Calu3 (cell line): Measurements from ENCODE around the gene COPB2. TPM values are rescaled to one million over a fixed set of nuclear protein-coding genes. Genes with fewer than 3 reads are reported as not detected.
"Not testable (repeated sequence)": the region's sequence is repeated elsewhere in the genome, so short reads cannot be mapped to it uniquely, and the experiment has no call there.

Experiments used
- BruUV-seq: library from RNA; stranded (reverse); fragments of 400-500 nt; replicated peaks from 2 replicates; lab custom pipeline; 2021; lab: Mats Ljungman, UMichigan
- CTCF ChIA-PET: fragments of 300-600 bp; sonication (Branson Sonifier 250); formaldehyde crosslinking; loops from one replicate; lab custom pipeline; 2022; ENCODE audit warnings: antibody characterized with exemption; lab: Charles Lee
- DNase-seq: peaks from one replicate; pipeline ENCODE4 v3.0.0; 2022
- H3K27ac Mint-ChIP-seq: one replicate; pipeline ENCODE4 v1.8.0; 2022; ENCODE audit warnings: mixed read lengths; ENCODE audit not compliant: unreplicated experiment
- H3K27me3 Mint-ChIP-seq: one replicate; pipeline ENCODE4 v1.8.0; 2022; ENCODE audit warnings: mixed read lengths; ENCODE audit not compliant: unreplicated experiment
- H3K36me3 Mint-ChIP-seq: one replicate; pipeline ENCODE4 v1.8.0; 2022; ENCODE audit warnings: mild to moderate bottlenecking, moderate library complexity, mixed read lengths; ENCODE audit not compliant: insufficient read depth, unreplicated experiment
- H3K4me1 Mint-ChIP-seq: one replicate; pipeline ENCODE4 v1.8.0; 2022; ENCODE audit warnings: mild to moderate bottlenecking, low read depth, mixed read lengths; ENCODE audit not compliant: unreplicated experiment
- H3K4me3 Mint-ChIP-seq: one replicate; pipeline ENCODE4 v1.8.0; 2022; ENCODE audit warnings: mild to moderate bottlenecking, low read depth, moderate library complexity, mixed read lengths; ENCODE audit not compliant: unreplicated experiment
- H3K9me3 Mint-ChIP-seq: one replicate; pipeline ENCODE4 v1.8.0; 2022; ENCODE audit warnings: low read depth, mixed read lengths; ENCODE audit not compliant: unreplicated experiment
- intact Hi-C: fragments of 100-400 bp; cut with micrococcal nuclease; formaldehyde crosslinking; loops from one replicate; pipeline ENCODE4 v1.10.0; 2022; ENCODE audit not compliant: unreplicated experiment
- total RNA-seq: library from RNA; stranded (reverse); gene quantifications from 2 replicates; pipeline ENCODE4 v1.2.3, GENCODE V29; 2022
- TF ChIP-seq, protein P1 (sequence below): fragments of 200-600 bp; IDR thresholded peaks from one replicate; pipeline ENCODE4 v1.8.0; 2022; ENCODE audit warnings: antibody characterized with exemption; ENCODE audit not compliant: unreplicated experiment

The COPB2 gene
- total RNA-seq, 1 experiment from 2014 or later = 223 TPM

DNA sequence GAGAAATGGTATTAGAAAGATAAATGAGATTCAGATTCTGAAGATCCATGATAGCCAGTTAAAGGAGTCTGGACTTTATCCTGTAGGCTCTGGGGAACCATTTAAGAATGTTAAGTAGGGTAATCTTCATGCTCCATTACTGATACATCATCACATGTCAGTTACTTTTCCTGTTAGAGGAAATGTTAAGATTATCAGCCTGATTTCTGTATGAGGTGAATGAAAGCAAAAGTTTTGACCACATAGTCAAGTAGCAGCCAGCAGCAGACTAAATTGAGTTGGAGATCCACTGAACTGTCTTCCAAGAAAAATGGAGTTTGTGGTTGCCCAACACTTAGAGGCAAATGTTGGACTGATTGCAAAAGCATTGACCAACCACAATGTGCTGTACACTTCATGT is 4.7 kb upstream of the COPB2 start:
- no peaks in the 10 kb centered on the region for H3K27me3 Mint-ChIP-seq
- intact Hi-C loops = loop anchor here (5.0 kb wide), 1 partner anchor 68 kb away; no protein-coding TSS in a partner anchor
- H3K4me3 Mint-ChIP-seq = no peak overlapping the region
- H3K36me3 Mint-ChIP-seq = peaks cover 18% of the 10 kb centered on the region
- no peak overlapping the region for H3K27ac Mint-ChIP-seq
- DNase-seq = no peak
- TF ChIP-seq, protein P1, sequence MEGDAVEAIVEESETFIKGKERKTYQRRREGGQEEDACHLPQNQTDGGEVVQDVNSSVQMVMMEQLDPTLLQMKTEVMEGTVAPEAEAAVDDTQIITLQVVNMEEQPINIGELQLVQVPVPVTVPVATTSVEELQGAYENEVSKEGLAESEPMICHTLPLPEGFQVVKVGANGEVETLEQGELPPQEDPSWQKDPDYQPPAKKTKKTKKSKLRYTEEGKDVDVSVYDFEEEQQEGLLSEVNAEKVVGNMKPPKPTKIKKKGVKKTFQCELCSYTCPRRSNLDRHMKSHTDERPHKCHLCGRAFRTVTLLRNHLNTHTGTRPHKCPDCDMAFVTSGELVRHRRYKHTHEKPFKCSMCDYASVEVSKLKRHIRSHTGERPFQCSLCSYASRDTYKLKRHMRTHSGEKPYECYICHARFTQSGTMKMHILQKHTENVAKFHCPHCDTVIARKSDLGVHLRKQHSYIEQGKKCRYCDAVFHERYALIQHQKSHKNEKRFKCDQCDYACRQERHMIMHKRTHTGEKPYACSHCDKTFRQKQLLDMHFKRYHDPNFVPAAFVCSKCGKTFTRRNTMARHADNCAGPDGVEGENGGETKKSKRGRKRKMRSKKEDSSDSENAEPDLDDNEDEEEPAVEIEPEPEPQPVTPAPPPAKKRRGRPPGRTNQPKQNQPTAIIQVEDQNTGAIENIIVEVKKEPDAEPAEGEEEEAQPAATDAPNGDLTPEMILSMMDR = no peak
- H3K9me3 Mint-ChIP-seq = no peaks in the 10 kb centered on the region
- no TSS peak for BruUV-seq
- CTCF ChIA-PET = no interaction called here
- H3K4me1 Mint-ChIP-seq = no peaks in the 10 kb centered on the region

DNA sequence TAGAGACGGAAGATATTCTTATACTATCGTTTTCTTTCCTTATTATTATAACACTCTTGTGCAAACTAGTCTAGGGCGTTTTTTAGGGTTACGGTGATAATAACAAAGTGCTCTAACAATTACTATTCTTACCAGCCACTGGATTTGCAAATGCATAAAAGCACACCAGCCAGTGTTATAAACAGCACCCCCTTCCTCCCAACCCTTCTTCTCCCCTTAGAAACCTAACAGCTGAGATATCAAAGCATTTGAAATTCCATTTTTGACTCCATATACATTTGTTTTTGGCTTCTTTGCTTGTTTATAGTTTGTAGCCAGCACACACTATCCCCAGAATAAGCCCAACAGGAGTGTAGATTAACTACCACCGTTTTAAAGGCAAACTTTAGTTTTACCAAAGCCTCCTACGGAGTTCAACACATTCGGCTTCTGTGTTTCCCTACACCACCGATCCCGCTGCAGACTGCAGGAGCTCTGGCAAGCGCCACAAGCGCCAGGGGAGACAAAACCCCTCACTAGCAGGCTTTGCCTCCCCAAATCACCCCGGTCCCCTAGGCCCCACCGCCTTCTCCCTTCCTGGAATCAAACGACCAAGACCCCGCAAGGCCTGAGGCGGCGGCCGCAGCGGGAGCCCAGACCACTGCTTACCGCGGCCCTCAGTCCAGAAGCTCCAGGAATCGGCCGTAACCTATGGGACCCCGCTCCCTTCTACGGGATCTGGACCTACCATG is 461 bp downstream of the COPB2 start:
- no peaks in the 10 kb centered on the region for H3K27me3 Mint-ChIP-seq
- intact Hi-C loops = no loop called here
- H3K27ac Mint-ChIP-seq = peak overlapping the region; percentile 97
- peaks cover 43% of the 10 kb centered on the region for H3K36me3 Mint-ChIP-seq
- DNase-seq = no peak
- peaks cover 24% of the 10 kb centered on the region for H3K4me1 Mint-ChIP-seq
- no peaks in the 10 kb centered on the region for H3K9me3 Mint-ChIP-seq
- H3K4me3 Mint-ChIP-seq = peak overlapping the region; percentile 84
- TSS peak; percentile 49 for BruUV-seq
- TF ChIP-seq, protein P1 = no peak
- CTCF ChIA-PET = interaction anchor here (0.7 to 1.6 kb wide), 6 partner anchors 22 to 565 kb away, joined by 3 to 10 read pairs (median 4); no protein-coding TSS in a partner anchor

DNA sequence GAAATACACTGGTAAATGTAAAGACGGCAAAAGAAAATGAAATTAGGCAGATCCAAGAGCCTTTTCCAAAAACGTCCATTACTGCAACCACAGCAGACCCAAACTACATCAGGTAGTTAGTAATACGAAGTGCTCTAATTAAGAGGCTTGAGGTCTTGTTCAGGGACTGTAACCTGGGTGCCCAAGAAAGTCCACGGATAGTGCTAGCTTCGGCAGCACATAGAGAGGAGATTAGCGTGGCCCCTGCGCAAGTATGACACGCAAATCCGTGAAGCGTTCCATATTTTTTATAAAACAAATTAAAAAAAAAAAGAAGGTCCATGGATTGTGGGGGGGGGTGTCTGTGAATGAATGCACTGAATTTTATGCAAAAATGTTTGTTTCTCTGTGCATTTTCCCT is 1.4 kb downstream of the COPB2 start:
- H3K27ac Mint-ChIP-seq = peak overlapping the region; percentile 37
- CTCF ChIA-PET = interaction anchor here (0.6 to 0.7 kb wide), 2 partner anchors 564 to 721 kb away, joined by 3 to 4 read pairs; no protein-coding TSS in a partner anchor
- H3K27me3 Mint-ChIP-seq = no peaks in the 10 kb centered on the region

DNA sequence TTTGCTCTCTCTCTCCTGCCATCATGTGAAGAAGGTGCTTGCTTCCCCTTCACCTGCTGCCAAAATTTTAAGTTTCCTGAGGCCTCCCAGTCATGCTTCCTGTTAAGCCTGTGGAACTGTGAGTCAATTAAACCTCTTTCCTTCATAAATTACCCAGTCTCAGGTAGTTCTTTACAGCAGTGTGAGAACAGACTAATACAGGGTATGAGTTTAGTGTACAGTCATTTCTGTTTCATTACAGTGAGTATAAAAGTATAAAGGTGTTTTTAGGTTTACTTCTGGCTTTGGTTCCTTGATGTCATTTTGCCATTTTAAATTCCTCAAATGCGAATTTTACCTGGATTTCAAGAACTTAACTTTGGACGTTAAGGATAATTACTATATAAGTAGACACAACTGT is 7.2 kb downstream of the COPB2 start:
- not testable (repeated sequence) for H3K27ac Mint-ChIP-seq
- peaks cover 32% of the 10 kb centered on the region for H3K36me3 Mint-ChIP-seq

More for the DNA sequence above, 1.4 kb downstream of the COPB2 start:
- no peak for DNase-seq
- BruUV-seq = no TSS peak
- Mint-ChIP-seq H3K4me3 (peak overlapping the region; percentile 84), H3K4me1 (peaks cover 24% of the 10 kb centered on the region), H3K9me3 (no peaks in the 10 kb centered on the region), H3K36me3 (peaks cover 43% of the 10 kb centered on the region)
- intact Hi-C loops = no loop called here
- TF ChIP-seq, protein P1 = no peak

DNA sequence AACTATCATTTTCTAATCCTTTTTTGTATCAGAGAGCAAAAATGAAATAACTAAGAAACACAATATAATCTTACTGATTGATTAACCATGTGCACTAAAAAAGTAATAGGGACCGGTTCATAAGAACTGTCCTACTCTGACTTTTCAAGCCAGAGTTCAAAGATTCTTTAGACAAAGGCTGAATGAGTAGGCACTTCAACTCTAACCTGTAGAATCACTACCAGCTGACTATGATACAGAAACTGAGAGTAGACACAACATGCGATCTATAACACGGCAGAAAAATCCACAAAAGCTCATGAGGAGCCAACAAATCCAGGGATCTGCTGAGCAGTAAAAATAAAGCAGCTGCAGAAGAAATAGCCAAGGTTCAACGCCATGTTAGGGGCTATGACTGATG is 8.9 kb downstream of the COPB2 start:
- TF ChIP-seq, protein P1 = no peak
- BruUV-seq = no TSS peak
- Mint-ChIP-seq H3K27ac (no peak overlapping the region), H3K4me3 (no peak overlapping the region), H3K27me3 (no peaks in the 10 kb centered on the region), H3K9me3 (no peaks in the 10 kb centered on the region), H3K4me1 (peaks cover 8% of the 10 kb centered on the region), H3K36me3 (peaks cover 24% of the 10 kb centered on the region)
- intact Hi-C loops = no loop called here
- no peak for DNase-seq
- CTCF ChIA-PET = no interaction called here

More for the DNA sequence above, 7.2 kb downstream of the COPB2 start:
- CTCF ChIA-PET, intact Hi-C loops, H3K4me3 Mint-ChIP-seq, DNase-seq, H3K27me3 Mint-ChIP-seq, H3K9me3 Mint-ChIP-seq, BruUV-seq: not testable (repeated sequence)
- H3K4me1 Mint-ChIP-seq = peaks cover 23% of the 10 kb centered on the region
